Uterus (tissue), 4 donors: ENCODE data around the gene HCFC1R1. TPM values are rescaled to one million over a fixed set of nuclear protein-coding genes. Genes with fewer than 3 reads are reported as not detected.

ENCODE experiments used
- DNase-seq, 2 donors: peaks; one replicate each; pipeline ENCODE4 v3.0.0-alpha.2; 2019 to 2020
- H3K27ac ChIP-seq, 2 donors: fragments of 200-600 bp; sonication (generic); 1 replicate in 1 of 2; 2 replicates in 1 of 2; pipeline ENCODE4 v1.5.1; 2016 to 2018
- H3K27me3 ChIP-seq, 2 donors: fragments of 200-600 bp; sonication (generic); one replicate each; pipeline ENCODE4 v1.5.1; 2018 to 2019; ENCODE audit warnings: control low read depth in 1 of 2
- H3K36me3 ChIP-seq, 2 donors: fragments of 200-600 bp; sonication (generic); one replicate each; pipeline ENCODE4 v1.5.1; 2019; ENCODE audit warnings: control low read depth in 1 of 2
- H3K4me1 ChIP-seq, 2 donors: fragments of 200-600 bp; sonication (generic); one replicate each; pipeline ENCODE4 v1.5.1; 2018 to 2019; ENCODE audit warnings: control low read depth in 1 of 2
- H3K4me3 ChIP-seq, 2 donors: fragments of 200-600 bp; sonication (generic); 1 replicate in 1 of 2; 2 replicates in 1 of 2; pipeline ENCODE4 v1.5.1; 2018 to 2019; ENCODE audit warnings: mild to moderate bottlenecking in 1 of 2
- H3K9me3 ChIP-seq, 2 donors: fragments of 200-600 bp; sonication (generic); one replicate each; pipeline ENCODE4 v1.5.1; 2019; ENCODE audit warnings: control low read depth in 1 of 2
- POLR2A ChIP-seq, 2 donors: fragments of 450-650 bp; IDR thresholded peaks; one replicate each; pipeline ENCODE4 v1.6.1; 2016; ENCODE audit warnings: antibody characterized with exemption in 2 of 2, mild to moderate bottlenecking in 1 of 2, moderate library complexity in 1 of 2
- intact Hi-C: fragments of 100-400 bp; cut with DNase I; formaldehyde crosslinking; loops from one replicate; pipeline ENCODE4 v1.15.1; 2023; ENCODE audit warnings: low total_unique reads
- total RNA-seq, 4 donors: library from RNA; depleted of rRNA in 3 of 4; stranded (reverse); fragments of >200 nt in 3 of 4; gene quantifications; one replicate each; pipeline versions ENCODE4 v1.1.0 to v1.2.4, GENCODE V29; 2014 to 2023
- TF ChIP-seq, protein P1 (sequence below), 4 experiments: fragments of 200-600 bp in 2 of 4; fragments of 450-650 bp in 2 of 4; sonication (generic) in 2 of 4; IDR thresholded peaks; one replicate each; pipeline ENCODE4 v1.5.1; 2016 to 2019; ENCODE audit warnings: antibody characterized with exemption in 4 of 4, mild to moderate bottlenecking in 2 of 4, moderate library complexity in 1 of 4
- donor health status: DM: yes; HTN: yes; CAD: no.

The HCFC1R1 gene
- total RNA-seq, 4 donors from 2014 or later = 3.6 to 67.5 (median 25.4) TPM

DNA sequence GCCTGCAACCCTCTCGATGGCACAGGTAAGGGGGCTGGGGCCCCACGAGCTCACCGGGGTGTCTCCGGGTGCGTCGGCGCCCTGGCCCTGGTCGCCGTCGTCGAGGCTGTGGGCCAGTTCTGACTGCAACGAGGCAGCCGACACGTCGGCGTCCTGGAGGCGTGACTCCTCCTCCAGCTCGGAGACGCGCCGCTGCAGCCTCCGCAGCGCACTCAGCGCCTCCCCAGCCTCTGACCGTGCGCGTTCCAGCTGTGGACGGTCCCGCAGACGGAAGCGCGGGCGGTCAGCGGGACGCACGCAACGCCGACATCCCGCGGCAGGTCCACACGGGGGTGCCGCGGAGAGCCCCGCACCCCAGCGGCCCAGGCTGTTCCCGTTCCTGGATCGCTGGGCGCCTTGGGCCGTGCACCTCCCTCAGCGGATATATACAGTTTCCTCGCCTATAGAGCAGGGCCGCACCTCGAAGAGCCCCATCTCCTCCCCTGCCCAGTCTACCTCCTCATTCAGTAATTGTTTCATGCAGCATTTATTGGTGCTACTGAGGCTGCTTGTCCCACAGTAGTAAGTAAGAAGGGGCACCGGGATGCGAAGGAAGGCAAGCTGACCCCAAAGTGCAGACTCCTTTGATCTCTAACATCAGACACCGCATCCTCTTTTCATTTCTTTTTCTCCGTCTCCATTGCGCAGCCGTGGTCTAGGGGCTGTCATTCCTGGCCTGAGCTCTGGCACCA is 5.9 kb upstream of the HCFC1R1 start:
- intact Hi-C loops = no loop called here
- TF ChIP-seq, protein P1, sequence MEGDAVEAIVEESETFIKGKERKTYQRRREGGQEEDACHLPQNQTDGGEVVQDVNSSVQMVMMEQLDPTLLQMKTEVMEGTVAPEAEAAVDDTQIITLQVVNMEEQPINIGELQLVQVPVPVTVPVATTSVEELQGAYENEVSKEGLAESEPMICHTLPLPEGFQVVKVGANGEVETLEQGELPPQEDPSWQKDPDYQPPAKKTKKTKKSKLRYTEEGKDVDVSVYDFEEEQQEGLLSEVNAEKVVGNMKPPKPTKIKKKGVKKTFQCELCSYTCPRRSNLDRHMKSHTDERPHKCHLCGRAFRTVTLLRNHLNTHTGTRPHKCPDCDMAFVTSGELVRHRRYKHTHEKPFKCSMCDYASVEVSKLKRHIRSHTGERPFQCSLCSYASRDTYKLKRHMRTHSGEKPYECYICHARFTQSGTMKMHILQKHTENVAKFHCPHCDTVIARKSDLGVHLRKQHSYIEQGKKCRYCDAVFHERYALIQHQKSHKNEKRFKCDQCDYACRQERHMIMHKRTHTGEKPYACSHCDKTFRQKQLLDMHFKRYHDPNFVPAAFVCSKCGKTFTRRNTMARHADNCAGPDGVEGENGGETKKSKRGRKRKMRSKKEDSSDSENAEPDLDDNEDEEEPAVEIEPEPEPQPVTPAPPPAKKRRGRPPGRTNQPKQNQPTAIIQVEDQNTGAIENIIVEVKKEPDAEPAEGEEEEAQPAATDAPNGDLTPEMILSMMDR (IDR thresholded peaks at IDR 0.05) = no peak
- Histone ChIP-seq H3K4me3 (no peak overlapping the region), H3K27me3 (peaks cover 5 to 12% of the 10 kb centered on the region in 2 donors), H3K27ac (no peak overlapping the region), H3K9me3 (no peaks in the 10 kb centered on the region), H3K36me3 (no peaks in the 10 kb centered on the region), H3K4me1 (peaks cover 0 to 10% of the 10 kb centered on the region in 2 donors)
- DNase-seq = no peak

DNA sequence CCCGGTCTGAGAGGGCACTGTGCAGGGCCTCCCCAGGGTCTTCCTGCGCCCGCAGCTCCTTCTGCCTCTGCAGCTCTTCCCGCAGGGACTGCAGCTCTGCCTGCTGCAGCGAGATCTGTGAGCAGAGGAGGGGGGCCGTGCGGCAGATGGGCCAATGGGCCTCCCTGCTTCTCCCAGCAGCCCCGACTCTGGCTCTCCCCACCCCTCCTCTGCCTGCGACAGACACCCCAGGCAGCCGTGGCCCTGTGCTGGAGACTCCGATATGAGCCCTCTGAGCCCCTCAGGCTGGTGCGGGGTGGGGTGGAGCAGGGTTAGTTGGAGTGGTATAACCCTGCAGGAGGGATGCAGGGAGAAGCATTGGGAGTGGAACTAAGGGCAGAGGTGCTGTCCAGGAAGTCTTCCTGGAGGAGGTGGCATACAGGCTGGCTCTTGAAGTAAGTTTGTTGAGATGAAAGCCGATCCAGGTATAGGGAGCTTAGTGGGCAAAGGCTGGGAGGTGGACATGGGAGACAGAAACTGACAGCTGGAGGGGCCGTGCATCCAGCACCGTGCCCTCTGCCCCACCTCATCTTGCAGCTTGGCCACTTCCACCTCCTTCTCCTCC is 5.1 kb upstream of the HCFC1R1 start:
- DNase-seq = no peak
- peaks cover 0 to 10% of the 10 kb centered on the region in 2 donors for H3K4me1 ChIP-seq
- intact Hi-C loops = no loop called here
- no peaks in the 10 kb centered on the region for H3K9me3 ChIP-seq
- TF ChIP-seq, protein P1 (IDR thresholded peaks at IDR 0.05) = no peak
- TF ChIP-seq POLR2A (IDR thresholded peaks at IDR 0.05) = no peak
- no peak overlapping the region for H3K4me3 ChIP-seq
- peaks cover 5 to 12% of the 10 kb centered on the region in 2 donors for H3K27me3 ChIP-seq
- H3K27ac ChIP-seq = no peak overlapping the region
- H3K36me3 ChIP-seq = no peaks in the 10 kb centered on the region

DNA sequence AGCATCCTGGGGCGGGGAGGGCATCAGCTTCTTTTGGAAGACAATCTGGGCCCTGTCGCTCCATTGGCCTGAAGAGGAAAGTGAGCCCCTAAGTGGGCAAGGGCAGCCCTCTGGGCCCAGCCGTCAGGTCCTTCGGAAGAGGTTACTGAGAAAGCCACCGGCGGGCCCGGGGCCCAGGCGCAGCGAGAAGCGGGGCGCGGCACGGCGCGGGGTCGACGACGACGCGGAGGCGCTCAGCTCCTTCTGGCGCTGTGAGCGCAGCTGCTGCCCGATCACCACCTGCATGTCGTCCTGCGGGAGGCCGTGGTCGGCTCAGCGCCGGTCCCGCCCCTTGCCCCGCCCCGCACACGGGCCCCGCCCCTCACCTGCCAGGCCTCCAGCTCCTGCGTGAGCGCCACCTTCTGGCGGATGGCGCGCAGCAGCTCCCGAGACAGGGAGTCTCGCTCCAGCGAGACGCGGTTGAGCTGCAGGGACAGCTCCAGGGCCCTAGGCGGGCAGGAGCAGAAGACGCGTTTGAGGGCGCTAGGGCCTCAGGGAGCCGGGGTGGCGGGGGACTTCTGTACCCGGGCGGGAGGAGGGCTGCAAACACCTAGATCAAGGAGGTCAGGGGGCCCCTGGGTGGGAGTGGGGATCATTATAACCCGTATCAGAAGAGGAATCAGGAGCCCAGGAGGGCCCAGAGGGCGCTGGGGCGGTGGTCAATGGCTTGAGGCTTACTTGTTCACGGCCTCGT is 4.4 kb upstream of the HCFC1R1 start:
- Histone ChIP-seq H3K4me3 (no peak overlapping the region), H3K4me1 (peaks cover 0 to 16% of the 10 kb centered on the region in 2 donors), H3K27ac (no peak overlapping the region), H3K36me3 (no peaks in the 10 kb centered on the region), H3K9me3 (no peaks in the 10 kb centered on the region), H3K27me3 (peaks cover 5 to 12% of the 10 kb centered on the region in 2 donors)
- TF ChIP-seq, protein P1 (IDR thresholded peaks at IDR 0.05) = peak; percentile 51 to 64 (median 56)
- TF ChIP-seq POLR2A (IDR thresholded peaks at IDR 0.05) = no peak
- DNase-seq = peak; percentile 54
- intact Hi-C loops = no loop called here

DNA sequence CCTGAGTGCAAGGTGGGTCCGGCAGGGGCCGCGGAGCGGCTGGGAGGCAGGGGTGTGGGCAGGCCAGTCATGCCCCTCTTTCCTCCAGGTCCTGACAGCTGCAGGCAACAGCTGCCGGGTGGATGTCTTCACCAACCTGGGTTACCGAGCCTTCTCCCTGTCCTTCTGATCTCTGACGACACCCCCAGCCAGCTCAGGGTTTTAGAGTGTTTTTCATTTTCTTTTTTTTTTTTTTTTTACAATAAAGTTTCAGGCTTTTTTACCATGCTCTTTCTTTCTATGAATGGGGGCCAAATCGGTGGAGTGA is 3.7 kb upstream of the HCFC1R1 start:
- Histone ChIP-seq H3K4me1 (peaks cover 0 to 23% of the 10 kb centered on the region in 2 donors), H3K4me3 (no peak overlapping the region), H3K9me3 (no peaks in the 10 kb centered on the region), H3K36me3 (no peaks in the 10 kb centered on the region), H3K27ac (no peak overlapping the region), H3K27me3 (peaks cover 5 to 12% of the 10 kb centered on the region in 2 donors)
- intact Hi-C loops = no loop called here
- TF ChIP-seq POLR2A (IDR thresholded peaks at IDR 0.05) = no peak
- TF ChIP-seq, protein P1 (IDR thresholded peaks at IDR 0.05) = no peak
- DNase-seq = no peak
